ENCODE measurements around the gene EGFR.

The EGFR gene

DNA sequence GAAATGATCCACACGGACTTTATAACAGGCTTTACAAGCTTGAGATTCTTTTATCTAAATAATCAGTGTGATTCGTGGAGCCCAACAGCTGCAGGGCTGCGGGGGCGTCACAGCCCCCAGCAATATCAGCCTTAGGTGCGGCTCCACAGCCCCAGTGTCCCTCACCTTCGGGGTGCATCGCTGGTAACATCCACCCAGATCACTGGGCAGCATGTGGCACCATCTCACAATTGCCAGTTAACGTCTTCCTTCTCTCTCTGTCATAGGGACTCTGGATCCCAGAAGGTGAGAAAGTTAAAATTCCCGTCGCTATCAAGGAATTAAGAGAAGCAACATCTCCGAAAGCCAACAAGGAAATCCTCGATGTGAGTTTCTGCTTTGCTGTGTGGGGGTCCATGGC, 155.6 kb downstream of the EGFR start:
- H3K4me3 ChIP-seq (ENCODE audit: low read length) = no peak overlapping the region
- H3K36me3 ChIP-seq (replicated peaks; ENCODE audit: insufficient read depth, low read length) = no peaks in the 10 kb centered on the region
- no peak overlapping the region for H3K9ac ChIP-seq (ENCODE audit: low read length)

GRCh38 chr7:55174856-55175255, 156.0 kb downstream of the EGFR start:
- no peaks in the 10 kb centered on the region for H3K27me3 ChIP-seq (replicated peaks; ENCODE audit: insufficient read depth, low read length)
- TF ChIP-seq EZH2 (optimal IDR thresholded peaks at IDR 0.05; ENCODE audit: low read depth, low read length) (no peak), EZH2phosphoT487 (IDR thresholded peaks at IDR 0.05; ENCODE audit: low read length) (no peak), CTCF (IDR thresholded peaks at IDR 0.05; ENCODE audit: low read length) (no peak)
- H3K27ac ChIP-seq (ENCODE audit: low read length) = no peak overlapping the region
- DNase-seq = no peak
- no peak overlapping the region for H3K4me3 ChIP-seq (ENCODE audit: low read length)
- no peaks in the 10 kb centered on the region for H3K9me2 ChIP-seq (replicated peaks; ENCODE audit: insufficient read depth, low read length)
- H3K36me3 ChIP-seq (replicated peaks; ENCODE audit: insufficient read depth, low read length) = no peaks in the 10 kb centered on the region
- H3K79me2 ChIP-seq (ENCODE audit: low read length) = no peaks in the 10 kb centered on the region
- H3F3A ChIP-seq (ENCODE audit: insufficient read depth, low read length) = no peaks in the 10 kb centered on the region
- H2AFZ ChIP-seq (ENCODE audit: low read length) = no peak overlapping the region
- H3K4me2 ChIP-seq (ENCODE audit: low read depth, low read length) = no peak overlapping the region
- H4K20me1 ChIP-seq (ENCODE audit: insufficient read depth, low read length) = no peaks in the 10 kb centered on the region
- H3K4me1 ChIP-seq (ENCODE audit: low read length) = no peaks in the 10 kb centered on the region
- no peak overlapping the region for H3K9ac ChIP-seq (ENCODE audit: low read length)
- H3K9me3 ChIP-seq (replicated peaks; ENCODE audit: insufficient read depth, low read length) = no peaks in the 10 kb centered on the region

More for the DNA sequence above, 155.6 kb downstream of the EGFR start:
- no peak overlapping the region for H3K4me2 ChIP-seq (ENCODE audit: low read depth, low read length)
- no peak overlapping the region for H2AFZ ChIP-seq (ENCODE audit: low read length)
- DNase-seq = no peak
- no peaks in the 10 kb centered on the region for H3K9me2 ChIP-seq (replicated peaks; ENCODE audit: insufficient read depth, low read length)
- no peaks in the 10 kb centered on the region for H3F3A ChIP-seq (ENCODE audit: insufficient read depth, low read length)
- H3K27me3 ChIP-seq (replicated peaks; ENCODE audit: insufficient read depth, low read length) = no peaks in the 10 kb centered on the region
- H3K27ac ChIP-seq (ENCODE audit: low read length) = no peak overlapping the region
- no peaks in the 10 kb centered on the region for H4K20me1 ChIP-seq (ENCODE audit: insufficient read depth, low read length)
- no peak for TF ChIP-seq EZH2phosphoT487 (IDR thresholded peaks at IDR 0.05; ENCODE audit: low read length)
- no peak for TF ChIP-seq CTCF (IDR thresholded peaks at IDR 0.05; ENCODE audit: low read length)
- no peak for TF ChIP-seq EZH2 (optimal IDR thresholded peaks at IDR 0.05; ENCODE audit: low read depth, low read length)
- H3K79me2 ChIP-seq (ENCODE audit: low read length) = no peaks in the 10 kb centered on the region
- H3K9me3 ChIP-seq (replicated peaks; ENCODE audit: insufficient read depth, low read length) = no peaks in the 10 kb centered on the region
- H3K4me1 ChIP-seq (ENCODE audit: low read length) = no peaks in the 10 kb centered on the region

DNA sequence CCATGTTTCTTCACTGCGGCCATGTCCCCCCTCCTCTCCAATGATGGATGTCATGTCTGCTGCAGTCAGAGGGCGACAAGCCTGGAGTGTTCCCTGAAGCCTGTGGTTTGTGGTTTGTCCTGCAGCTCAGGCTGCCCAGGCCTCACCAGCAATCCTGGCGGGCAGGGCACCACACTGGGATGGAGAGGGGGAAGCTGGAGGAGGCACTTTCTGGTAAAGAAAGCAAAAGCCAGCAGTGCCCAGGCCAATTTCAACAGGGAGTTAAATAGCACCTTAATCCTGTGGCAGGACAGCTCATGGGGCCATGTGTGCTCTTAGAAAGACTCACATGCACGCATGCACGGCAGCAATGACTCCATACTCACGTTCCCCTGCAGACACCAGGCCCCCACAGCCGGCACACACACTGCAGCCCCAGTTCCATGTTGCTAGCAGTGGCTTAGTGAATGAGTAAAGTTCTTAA, 158.3 kb downstream of the EGFR start:
- Histone ChIP-seq H2AFZ (ENCODE audit: low read length) (no peak overlapping the region), H3K4me3 (ENCODE audit: low read length) (no peak overlapping the region), H3K27ac (ENCODE audit: low read length) (no peak overlapping the region), H3K36me3 (replicated peaks; ENCODE audit: insufficient read depth, low read length) (no peaks in the 10 kb centered on the region), H3K9me2 (replicated peaks; ENCODE audit: insufficient read depth, low read length) (no peaks in the 10 kb centered on the region), H3K79me2 (ENCODE audit: low read length) (no peaks in the 10 kb centered on the region), H3K4me2 (ENCODE audit: low read depth, low read length) (no peak overlapping the region), H3K9me3 (replicated peaks; ENCODE audit: insufficient read depth, low read length) (no peaks in the 10 kb centered on the region), H4K20me1 (ENCODE audit: insufficient read depth, low read length) (no peaks in the 10 kb centered on the region), H3F3A (ENCODE audit: insufficient read depth, low read length) (no peaks in the 10 kb centered on the region), H3K4me1 (ENCODE audit: low read length) (no peaks in the 10 kb centered on the region), H3K9ac (ENCODE audit: low read length) (no peak overlapping the region), H3K27me3 (replicated peaks; ENCODE audit: insufficient read depth, low read length) (no peaks in the 10 kb centered on the region)
- TF ChIP-seq EZH2 (optimal IDR thresholded peaks at IDR 0.05; ENCODE audit: low read depth, low read length) (no peak), CTCF (IDR thresholded peaks at IDR 0.05; ENCODE audit: low read length) (no peak), EZH2phosphoT487 (IDR thresholded peaks at IDR 0.05; ENCODE audit: low read length) (no peak)
- DNase-seq = no peak
